ENCODE results near the gene SCEL.

Gene SCEL

GRCh38 chr13:77674852-77675251 is 139.3 kb downstream of the SCEL start:
- Histone ChIP-seq H3F3A (ENCODE audit: insufficient read depth, low read length) (no peaks in the 10 kb centered on the region), H2AFZ (ENCODE audit: low read length) (no peak overlapping the region), H3K4me3 (ENCODE audit: low read length) (no peak overlapping the region), H3K4me2 (ENCODE audit: low read depth, low read length) (no peak overlapping the region), H3K9ac (ENCODE audit: low read length) (no peak overlapping the region), H3K27ac (ENCODE audit: low read length) (no peak overlapping the region), H3K4me1 (ENCODE audit: low read length) (no peaks in the 10 kb centered on the region), H4K20me1 (ENCODE audit: insufficient read depth, low read length) (no peaks in the 10 kb centered on the region), H3K9me2 (replicated peaks; ENCODE audit: insufficient read depth, low read length) (no peaks in the 10 kb centered on the region), H3K9me3 (replicated peaks; ENCODE audit: insufficient read depth, low read length) (no peaks in the 10 kb centered on the region), H3K36me3 (replicated peaks; ENCODE audit: insufficient read depth, low read length) (no peaks in the 10 kb centered on the region), H3K79me2 (ENCODE audit: low read length) (no peaks in the 10 kb centered on the region), H3K27me3 (replicated peaks; ENCODE audit: insufficient read depth, low read length) (no peaks in the 10 kb centered on the region)
- DNase-seq = no peak
- TF ChIP-seq EZH2phosphoT487 (IDR thresholded peaks at IDR 0.05; ENCODE audit: low read length) = no peak
- TF ChIP-seq EZH2 (optimal IDR thresholded peaks at IDR 0.05; ENCODE audit: low read depth, low read length) = no peak
- TF ChIP-seq CTCF (IDR thresholded peaks at IDR 0.05; ENCODE audit: low read length) = no peak

DNA sequence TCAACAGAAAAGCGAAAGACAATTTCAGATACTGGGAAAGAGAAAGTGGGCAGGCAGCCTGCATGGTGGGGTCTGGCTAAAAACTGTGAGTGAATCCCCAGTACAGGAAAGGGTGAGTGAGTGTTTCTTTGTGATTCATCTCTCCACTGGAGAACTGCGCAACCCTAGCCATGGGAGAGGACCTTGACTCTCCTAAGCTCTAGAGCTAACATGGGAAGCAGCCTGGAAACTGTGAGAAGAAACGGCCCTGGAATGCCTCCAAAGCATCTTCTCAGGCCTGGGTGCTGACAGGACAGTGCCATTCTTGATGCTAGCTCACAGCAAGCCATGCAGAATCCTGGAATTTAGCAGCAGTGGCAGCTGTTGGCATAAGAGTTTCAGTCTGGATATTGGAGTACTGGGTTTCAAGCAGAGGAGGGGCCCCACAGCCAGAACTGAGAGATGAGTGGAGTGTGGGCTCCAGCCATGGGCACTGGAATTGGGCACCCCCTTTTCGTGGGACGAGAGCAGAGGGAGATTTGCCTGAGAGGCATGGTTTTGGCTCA is 143.3 kb downstream of the SCEL start:
- no peak overlapping the region for H3K27ac ChIP-seq (ENCODE audit: low read length)
- H3K4me3 ChIP-seq (ENCODE audit: low read length) = no peak overlapping the region
- H3K9ac ChIP-seq (ENCODE audit: low read length) = no peak overlapping the region
- H3K4me1 ChIP-seq (ENCODE audit: low read length) = no peaks in the 10 kb centered on the region
- H3K36me3 ChIP-seq (replicated peaks; ENCODE audit: insufficient read depth, low read length) = no peaks in the 10 kb centered on the region
- H2AFZ ChIP-seq (ENCODE audit: low read length) = no peak overlapping the region
- TF ChIP-seq EZH2 (optimal IDR thresholded peaks at IDR 0.05; ENCODE audit: low read depth, low read length) = no peak
- no peak for TF ChIP-seq CTCF (IDR thresholded peaks at IDR 0.05; ENCODE audit: low read length)
- no peak for TF ChIP-seq EZH2phosphoT487 (IDR thresholded peaks at IDR 0.05; ENCODE audit: low read length)
- H3F3A ChIP-seq (ENCODE audit: insufficient read depth, low read length) = no peaks in the 10 kb centered on the region
- H3K79me2 ChIP-seq (ENCODE audit: low read length) = no peaks in the 10 kb centered on the region
- H3K4me2 ChIP-seq (ENCODE audit: low read depth, low read length) = no peak overlapping the region
- H3K9me3 ChIP-seq (replicated peaks; ENCODE audit: insufficient read depth, low read length) = no peaks in the 10 kb centered on the region
- no peaks in the 10 kb centered on the region for H4K20me1 ChIP-seq (ENCODE audit: insufficient read depth, low read length)
- no peaks in the 10 kb centered on the region for H3K27me3 ChIP-seq (replicated peaks; ENCODE audit: insufficient read depth, low read length)
- no peak for DNase-seq
- H3K9me2 ChIP-seq (replicated peaks; ENCODE audit: insufficient read depth, low read length) = no peaks in the 10 kb centered on the region

GRCh38 chr13:77687799-77688198 is 152.3 kb downstream of the SCEL start:
- H3K4me1 ChIP-seq (ENCODE audit: low read length) = no peaks in the 10 kb centered on the region
- H3K9me3 ChIP-seq (replicated peaks; ENCODE audit: insufficient read depth, low read length) = no peaks in the 10 kb centered on the region
- no peak for TF ChIP-seq CTCF (IDR thresholded peaks at IDR 0.05; ENCODE audit: low read length)
- no peak for TF ChIP-seq EZH2phosphoT487 (IDR thresholded peaks at IDR 0.05; ENCODE audit: low read length)
- TF ChIP-seq EZH2 (optimal IDR thresholded peaks at IDR 0.05; ENCODE audit: low read depth, low read length) = no peak
- no peaks in the 10 kb centered on the region for H3K36me3 ChIP-seq (replicated peaks; ENCODE audit: insufficient read depth, low read length)
- H4K20me1 ChIP-seq (ENCODE audit: insufficient read depth, low read length) = no peaks in the 10 kb centered on the region
- no peak for DNase-seq
- H3K4me2 ChIP-seq (ENCODE audit: low read depth, low read length) = no peak overlapping the region
- no peaks in the 10 kb centered on the region for H3K27me3 ChIP-seq (replicated peaks; ENCODE audit: insufficient read depth, low read length)
- no peaks in the 10 kb centered on the region for H3K79me2 ChIP-seq (ENCODE audit: low read length)
- H3K4me3 ChIP-seq (ENCODE audit: low read length) = no peak overlapping the region
- H3K9me2 ChIP-seq (replicated peaks; ENCODE audit: insufficient read depth, low read length) = no peaks in the 10 kb centered on the region
- no peak overlapping the region for H3K27ac ChIP-seq (ENCODE audit: low read length)
- no peak overlapping the region for H3K9ac ChIP-seq (ENCODE audit: low read length)
- H2AFZ ChIP-seq (ENCODE audit: low read length) = no peak overlapping the region
- no peaks in the 10 kb centered on the region for H3F3A ChIP-seq (ENCODE audit: insufficient read depth, low read length)

Data from MM.1S (cell line).